HG02610 (cell line): ENCODE data around the gene SH3RF3.

Source experiments
- ATAC-seq: cut with Tn5 transposase; IDR thresholded peaks from one replicate; pipeline ENCODE4 v1.9.1; 2021; ENCODE audit warnings: mild to moderate bottlenecking, moderate library complexity; ENCODE audit not compliant: unreplicated experiment

SH3RF3 gene

GRCh38 chr2:109385506-109385905 is 256.5 kb downstream of the SH3RF3 start:
- no peak for ATAC-seq

- no peak for ATAC-seq
Observed at GRCh38 chr2:109386004-109386695, 257.1 kb downstream of the SH3RF3 start.

GRCh38 chr2:109387221-109387735 is 258.3 kb downstream of the SH3RF3 start:
- ATAC-seq = no peak

- ATAC-seq = no peak
Observed at GRCh38 chr2:109387778-109388469, 258.9 kb downstream of the SH3RF3 start.

GRCh38 chr2:109391243-109391642 is 262.2 kb downstream of the SH3RF3 start:
- no peak for ATAC-seq

GRCh38 chr2:109392140-109392539 is 263.1 kb downstream of the SH3RF3 start:
- ATAC-seq = no peak

- no peak for ATAC-seq
Observed at GRCh38 chr2:109392816-109393661, 264.0 kb downstream of the SH3RF3 start.

- no peak for ATAC-seq
Observed at GRCh38 chr2:109393662-109393972, 264.6 kb downstream of the SH3RF3 start.

GRCh38 chr2:109395494-109396201 is 266.6 kb downstream of the SH3RF3 start:
- no peak for ATAC-seq

- peak; percentile 68 for ATAC-seq
Observed at GRCh38 chr2:109396202-109397180, 267.5 kb downstream of the SH3RF3 start.

- no peak for ATAC-seq
Observed at GRCh38 chr2:109397893-109398292, 268.9 kb downstream of the SH3RF3 start.

- ATAC-seq = no peak
Observed at GRCh38 chr2:109398366-109399015, 269.5 kb downstream of the SH3RF3 start.

GRCh38 chr2:109399066-109399465 is 270.1 kb downstream of the SH3RF3 start:
- no peak for ATAC-seq

GRCh38 chr2:109400102-109400501 is 271.1 kb downstream of the SH3RF3 start:
- no peak for ATAC-seq

GRCh38 chr2:109401370-109401769 is 272.4 kb downstream of the SH3RF3 start:
- no peak for ATAC-seq

- ATAC-seq = no peak
Observed at GRCh38 chr2:109402180-109402579, 273.2 kb downstream of the SH3RF3 start.

GRCh38 chr2:109402980-109403840 is 274.2 kb downstream of the SH3RF3 start:
- no peak for ATAC-seq

GRCh38 chr2:109403841-109404201 is 274.8 kb downstream of the SH3RF3 start:
- no peak for ATAC-seq
